GM21529 (cell line): ENCODE data around the gene STX1A.
A peak's percentile ranks its signal among the peaks of the same experiment; 100 is the strongest.

Experiments
- ATAC-seq: cut with Tn5 transposase; IDR thresholded peaks from one replicate; pipeline ENCODE4 v1.9.1; 2021; ENCODE audit not compliant: unreplicated experiment

Gene STX1A

GRCh38 chr7:73718905-73719805 lies at the start of gene STX1A:
TSS of gene STX1A (minus strand) at chr7:73719669. CDS start at chr7:73719631, 38 bp downstream.
- ATAC-seq = peak; percentile 65

- no peak for ATAC-seq
These were observed 49.4 kb upstream of the STX1A start for GRCh38 chr7:73768641-73769480.

GRCh38 chr7:73766556-73767229 lies 47.2 kb upstream of the STX1A start:
- no peak for ATAC-seq

GRCh38 chr7:73762659-73762999 lies 43.2 kb upstream of the STX1A start:
- no peak for ATAC-seq

- no peak for ATAC-seq
These were observed 42.6 kb upstream of the STX1A start for GRCh38 chr7:73761854-73762658.

GRCh38 chr7:73758581-73759138 lies 39.2 kb upstream of the STX1A start:
- ATAC-seq = no peak

GRCh38 chr7:73749931-73750776 lies 30.7 kb upstream of the STX1A start:
- no peak for ATAC-seq

- no peak for ATAC-seq
These were observed 26.9 kb upstream of the STX1A start for GRCh38 chr7:73746378-73746777.

- ATAC-seq = no peak
These were observed 23.5 kb upstream of the STX1A start for GRCh38 chr7:73742753-73743641.

GRCh38 chr7:73742338-73742752 lies 22.9 kb upstream of the STX1A start:
- ATAC-seq = no peak

- ATAC-seq = no peak
These were observed 22.1 kb upstream of the STX1A start for GRCh38 chr7:73741600-73741999.

- ATAC-seq = no peak
These were observed 21.3 kb upstream of the STX1A start for GRCh38 chr7:73740771-73741170.

- no peak for ATAC-seq
These were observed 20.7 kb upstream of the STX1A start for GRCh38 chr7:73740212-73740611.

GRCh38 chr7:73739387-73739767 lies 19.9 kb upstream of the STX1A start:
- no peak for ATAC-seq

GRCh38 chr7:73738612-73739386 lies 19.3 kb upstream of the STX1A start, which contains the start of gene ABHD11:
TSS of gene ABHD11 (minus strand) at chr7:73738802. CDS start at chr7:73738770, 32 bp downstream.
- peak; percentile 90 for ATAC-seq

GRCh38 chr7:73738220-73738611 lies 18.7 kb upstream of the STX1A start:
- peak; percentile 13 for ATAC-seq

GRCh38 chr7:73737491-73738219 lies 18.2 kb upstream of the STX1A start:
- ATAC-seq = no peak
